ENCODE data around the gene CHST8.

DNA sequence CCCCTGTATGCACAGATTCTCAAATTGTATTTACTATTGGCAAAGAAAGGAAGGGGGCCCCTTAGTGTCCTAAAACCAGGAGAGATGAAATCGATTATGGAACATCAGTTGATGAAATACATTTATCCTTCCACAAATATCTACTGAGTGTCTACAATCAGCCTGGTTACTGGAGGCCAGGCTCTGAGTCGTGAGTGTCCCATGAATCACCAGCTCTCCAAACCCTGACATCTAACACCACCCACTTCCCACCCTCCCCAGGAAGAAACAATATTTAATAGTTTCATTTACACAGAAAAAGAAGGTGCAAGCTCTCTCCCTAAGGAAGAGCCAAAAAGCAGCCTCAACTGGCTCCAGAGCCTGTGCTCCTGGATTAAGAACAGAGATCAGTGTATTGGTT lies 200.1 kb downstream of the CHST8 start:
- TF ChIP-seq EZH2 (IDR thresholded peaks at IDR 0.05; ENCODE audit: borderline replicate concordance, low read depth, low read length, poor library complexity, severe bottlenecking) = no peak
- TF ChIP-seq, protein P1, sequence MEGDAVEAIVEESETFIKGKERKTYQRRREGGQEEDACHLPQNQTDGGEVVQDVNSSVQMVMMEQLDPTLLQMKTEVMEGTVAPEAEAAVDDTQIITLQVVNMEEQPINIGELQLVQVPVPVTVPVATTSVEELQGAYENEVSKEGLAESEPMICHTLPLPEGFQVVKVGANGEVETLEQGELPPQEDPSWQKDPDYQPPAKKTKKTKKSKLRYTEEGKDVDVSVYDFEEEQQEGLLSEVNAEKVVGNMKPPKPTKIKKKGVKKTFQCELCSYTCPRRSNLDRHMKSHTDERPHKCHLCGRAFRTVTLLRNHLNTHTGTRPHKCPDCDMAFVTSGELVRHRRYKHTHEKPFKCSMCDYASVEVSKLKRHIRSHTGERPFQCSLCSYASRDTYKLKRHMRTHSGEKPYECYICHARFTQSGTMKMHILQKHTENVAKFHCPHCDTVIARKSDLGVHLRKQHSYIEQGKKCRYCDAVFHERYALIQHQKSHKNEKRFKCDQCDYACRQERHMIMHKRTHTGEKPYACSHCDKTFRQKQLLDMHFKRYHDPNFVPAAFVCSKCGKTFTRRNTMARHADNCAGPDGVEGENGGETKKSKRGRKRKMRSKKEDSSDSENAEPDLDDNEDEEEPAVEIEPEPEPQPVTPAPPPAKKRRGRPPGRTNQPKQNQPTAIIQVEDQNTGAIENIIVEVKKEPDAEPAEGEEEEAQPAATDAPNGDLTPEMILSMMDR (conservative IDR thresholded peaks at IDR 0.05; ENCODE audit: low read depth, low read length) = no peak

Measured in A673 (cell line).